K562 (cell line): ENCODE measurements around the gene AMPD3. TPM values are rescaled to one million over a fixed set of nuclear protein-coding genes. Genes with fewer than 3 reads are reported as not detected.

Experiments used
- ATAC-seq: fragments of 200-7000 bp; cut with Tn5 transposase; 3 replicates; pipeline ENCODE4 v1.9.1; 2020; ENCODE audit warnings: moderate library complexity
- BruUV-seq: library from RNA; stranded (reverse); fragments of 400-500 nt; replicated peaks from 2 replicates; lab custom pipeline; 2021; lab: Mats Ljungman, UMichigan
- CTCF ChIA-PET: fragments of 300-600 bp; formaldehyde crosslinking; extraction: SDS; loops from one replicate; lab custom pipeline; 2021; ENCODE audit warnings: low intra/inter-chr PET ratio; lab: Yijun Ruan, JAX
- POLR2A ChIA-PET: fragments of 300-600, 350-650 bp; sonication (Branson Sonifier 250); formaldehyde crosslinking; extraction: SDS; loops from one replicate; lab custom pipeline; 2021; ENCODE audit warnings: antibody characterized with exemption, inconsistent platforms; lab: Yijun Ruan, JAX
- DNase-seq, 4 experiments: peaks; one replicate each; pipeline versions ENCODE4 v3.0.0 to v3.0.0-alpha.2; 2011 to 2018; ENCODE audit warnings: low spot score in 3 of 4, mixed read lengths in 3 of 4; ENCODE audit errors: extremely low read depth in 1 of 4
- FAIRE-seq: peaks from 2 replicates; lab custom pipeline; 2011; peaks lifted over from hg19 to GRCh38; lab: Jason Lieb, UNC
- H2AFZ ChIP-seq: 2 replicates; pipeline ENCODE4 v1.6.0; 2011; ENCODE audit warnings: low read depth, low read length, control low read depth, inconsistent platforms
- H3K27ac ChIP-seq: fragments of 200-600 bp; 3 replicates; pipeline ENCODE4 v1.8.0; 2011; ENCODE audit warnings: low read depth, mild to moderate bottlenecking, control low read depth, inconsistent platforms, low read length, moderate library complexity, mixed read lengths; ENCODE audit errors: extremely low read depth
- H3K27me3 ChIP-seq, 2 experiments: fragments of 300-600 bp in 1 of 2; 2 replicates in 1 of 2; 3 replicates in 1 of 2; pipeline versions ENCODE4 v1.6.0 to v1.8.0; 2011; ENCODE audit warnings: inconsistent platforms in 2 of 2, low read length in 2 of 2, mild to moderate bottlenecking in 1 of 2, mixed read lengths in 1 of 2, moderate library complexity in 1 of 2; ENCODE audit not compliant: control insufficient read depth in 2 of 2, insufficient read depth in 2 of 2
- H3K36me3 ChIP-seq: fragments of 300-600 bp; 3 replicates; pipeline ENCODE4 v1.8.0; 2011; ENCODE audit warnings: mild to moderate bottlenecking, low read length, inconsistent platforms; ENCODE audit not compliant: control insufficient read depth, insufficient read depth
- H3K4me1 ChIP-seq, 2 experiments: fragments of 200-600 bp in 1 of 2; replicated peaks in 1 of 2; 2 replicates in 1 of 2; 3 replicates in 1 of 2; pipeline versions ENCODE4 v1.5.1 to v1.8.0; 2011; ENCODE audit warnings: inconsistent platforms in 2 of 2, low read length in 2 of 2, mild to moderate bottlenecking in 1 of 2, mixed read lengths in 1 of 2, moderate library complexity in 1 of 2; ENCODE audit not compliant: control insufficient read depth in 2 of 2, insufficient read depth in 2 of 2
- H3K4me2 ChIP-seq: 2 replicates; pipeline ENCODE4 v1.6.1; 2011; ENCODE audit warnings: low read length, control low read depth, inconsistent platforms, mixed read lengths; ENCODE audit not compliant: insufficient read depth
- H3K4me3 ChIP-seq: fragments of 200-600 bp; sonication (generic), shearing (Covaris generic); 2 replicates; pipeline ENCODE4 v1.5.1; 2016; ENCODE audit warnings: control low read depth, inconsistent platforms
- H3K79me2 ChIP-seq: fragments of 200-600 bp; 3 replicates; pipeline ENCODE4 v1.8.0; 2011; ENCODE audit warnings: low read length, inconsistent platforms; ENCODE audit not compliant: control insufficient read depth, insufficient read depth
- H3K9ac ChIP-seq, 2 experiments: 2 replicates each; pipeline versions ENCODE4 v1.6.0 to v1.6.1; 2011; ENCODE audit warnings: low read depth in 2 of 2, low read length in 2 of 2, control low read depth in 1 of 2, inconsistent platforms in 1 of 2, mild to moderate bottlenecking in 1 of 2, mixed read lengths in 1 of 2; ENCODE audit not compliant: insufficient read depth in 1 of 2
- H3K9me1 ChIP-seq: one replicate; pipeline ENCODE4 v1.6.0; 2011; ENCODE audit warnings: inconsistent platforms, mild to moderate bottlenecking, low read length, moderate library complexity; ENCODE audit not compliant: control insufficient read depth, insufficient read depth
- H3K9me3 ChIP-seq: replicated peaks from 2 replicates; pipeline ENCODE4 v1.5.1; 2011; ENCODE audit warnings: low read depth, low read length, inconsistent platforms; ENCODE audit not compliant: control insufficient read depth, insufficient read depth
- H4K20me1 ChIP-seq: replicated peaks from 2 replicates; pipeline ENCODE4 v1.6.1; 2011; ENCODE audit warnings: low read length, inconsistent platforms, mixed read lengths; ENCODE audit not compliant: control insufficient read depth, insufficient read depth
- DNMT1 ChIP-seq: fragments of 450-650 bp; IDR thresholded peaks from 2 replicates; pipeline ENCODE4 v1.6.1; 2016; ENCODE audit warnings: antibody characterized with exemption, mild to moderate bottlenecking
- GTF2F1 ChIP-seq: IDR thresholded peaks from 2 replicates; pipeline ENCODE4 v1.6.1; 2011; ENCODE audit warnings: low read depth, low read length, improper control_type of control experiment
- JUND ChIP-seq, 2 experiments: IDR thresholded peaks; 2 replicates in 1 of 2; 3 replicates in 1 of 2; pipeline ENCODE4 v1.6.1; 2011; ENCODE audit warnings: borderline replicate concordance in 2 of 2, low read depth in 2 of 2, low read length in 2 of 2, improper control_type of control experiment in 1 of 2, missing biosample characterization in 1 of 2, missing genetic modification characterization in 1 of 2, missing genetic modification reagents in 1 of 2
- MEF2D ChIP-seq: conservative IDR thresholded peaks from 2 replicates; pipeline ENCODE4 v1.6.1; 2016; ENCODE audit warnings: low read depth, missing genetic modification characterization, missing compliant biosample characterization
- SETDB1 ChIP-seq: IDR thresholded peaks from one replicate; pipeline ENCODE4 v1.6.1; 2012; ENCODE audit warnings: low read length, control low read depth, inconsistent platforms
- SUPT5H ChIP-seq: fragments of 450-650 bp; IDR thresholded peaks from 2 replicates; pipeline ENCODE4 v1.6.1; 2016
- ZFX ChIP-seq: sonication (generic); formaldehyde crosslinking; IDR thresholded peaks from 2 replicates; pipeline ENCODE4 v1.8.0; 2022; ENCODE audit warnings: mild to moderate bottlenecking, missing genetic modification reagents, moderate library complexity
- WGBS: fragments of 100-300 bp; shearing (Covaris generic); methylation state at CpG from one replicate; pipeline ENCODE4 v1.1.6; 2016; ENCODE audit warnings: low coverage, mixed read lengths; ENCODE audit not compliant: insufficient coverage; ENCODE audit errors: missing lambda C conversion rate; 5-methylcytosine and 5-hydroxymethylcytosine counted together
- in situ Hi-C: fragments of 300-500 bp; cut with MboI; formaldehyde crosslinking; loops from 4 replicates; pipeline ENCODE4 v1.15.0; 2018; ENCODE audit warnings: inconsistent platforms, mixed read lengths
- intact Hi-C: fragments of 100-400 bp; cut with micrococcal nuclease; formaldehyde crosslinking; loops from 2 replicates; pipeline ENCODE4 v1.14.2; 2022
- polyA plus RNA-seq, 8 experiments: library from polyadenylated mRNA; depleted of rRNA in 4 of 8; stranded (reverse) in 5 of 8; unstranded in 3 of 8; fragments of >200 nt; fragmentation: Nextera tagmentation in 2 of 8; fragmentation: Illumina TruSeq in 1 of 8; extraction: Ambion mirVana in 2 of 8; extraction: Trizol in 1 of 8; gene quantifications; 2 replicates each; pipeline versions ENCODE4 v1.2.1 to v1.2.3, GENCODE V29; 2011 to 2014; ENCODE audit warnings: inconsistent platforms in 1 of 8, missing spikeins in 1 of 8
- total RNA-seq, 7 experiments: library from RNA; depleted of rRNA in 6 of 7; stranded (reverse); fragments of >200 nt in 6 of 7; fragmentation: Illumina TruSeq in 2 of 7; extraction: Trizol in 2 of 7; gene quantifications; 2 replicates each; pipeline versions ENCODE4 v1.2.1 to v1.2.3, GENCODE V29; 2011 to 2021; ENCODE audit warnings: low replicate concordance in 1 of 7
- TF ChIP-seq, protein P1 (sequence below): sonication (generic); formaldehyde crosslinking; IDR thresholded peaks from 2 replicates; pipeline ENCODE4 v1.8.0; 2023; ENCODE audit warnings: missing genetic modification reagents, mild to moderate bottlenecking, borderline replicate concordance
- TF ChIP-seq, protein P2 (sequence below): fragments of 450-650 bp; IDR thresholded peaks from 2 replicates; pipeline ENCODE4 v1.6.1; 2016; ENCODE audit warnings: borderline replicate concordance

The AMPD3 gene
- total and polyA plus RNA-seq, 9 of the 15 experiments (the other 6 are each of a cell fraction or from before 2014, with no cell fraction given): 4.4 to 23.6 (median 11.2) TPM

GRCh38 chr11:10519630-10520029 lies 64.6 kb downstream of the AMPD3 start:
- Histone ChIP-seq H4K20me1 (no peaks in the 10 kb centered on the region), H3K4me1 (0 out of 5 replicates have a peak, but pooled peaks cover 0 to 4% of the 10 kb centered on the region in 2 experiments), H3K27ac (no peak overlapping the region), H3K4me3 (no peak overlapping the region), H3K9me3 (no peaks in the 10 kb centered on the region), H3K27me3 (no peaks in the 10 kb centered on the region), H3K36me3 (peaks cover 60% of the 10 kb centered on the region), H2AFZ (no peak overlapping the region), H3K4me2 (no peak overlapping the region), H3K79me2 (no peaks in the 10 kb centered on the region), H3K9ac (no peak overlapping the region), H3K9me1 (no peaks in the 10 kb centered on the region)
- BruUV-seq: no TSS peak
- DNase-seq (no peak), FAIRE-seq (no peak), ATAC-seq (no peak; the same call in 2 of the 3 replicates)
- TF ChIP-seq SETDB1 (no peak), MEF2D (tag) (no peak), GTF2F1 (no peak), SUPT5H (no peak), JUND (IDR thresholded peaks at IDR 0.05; ENCODE audit: borderline replicate concordance, low read depth, low read length) (no peak), JUND (tag; IDR thresholded peaks at IDR 0.05; ENCODE audit: borderline replicate concordance, low read depth, low read length) (no peak), ZFX (CRISPR knock-in tag) (no peak), DNMT1 (no peak)
- TF ChIP-seq, protein P1, sequence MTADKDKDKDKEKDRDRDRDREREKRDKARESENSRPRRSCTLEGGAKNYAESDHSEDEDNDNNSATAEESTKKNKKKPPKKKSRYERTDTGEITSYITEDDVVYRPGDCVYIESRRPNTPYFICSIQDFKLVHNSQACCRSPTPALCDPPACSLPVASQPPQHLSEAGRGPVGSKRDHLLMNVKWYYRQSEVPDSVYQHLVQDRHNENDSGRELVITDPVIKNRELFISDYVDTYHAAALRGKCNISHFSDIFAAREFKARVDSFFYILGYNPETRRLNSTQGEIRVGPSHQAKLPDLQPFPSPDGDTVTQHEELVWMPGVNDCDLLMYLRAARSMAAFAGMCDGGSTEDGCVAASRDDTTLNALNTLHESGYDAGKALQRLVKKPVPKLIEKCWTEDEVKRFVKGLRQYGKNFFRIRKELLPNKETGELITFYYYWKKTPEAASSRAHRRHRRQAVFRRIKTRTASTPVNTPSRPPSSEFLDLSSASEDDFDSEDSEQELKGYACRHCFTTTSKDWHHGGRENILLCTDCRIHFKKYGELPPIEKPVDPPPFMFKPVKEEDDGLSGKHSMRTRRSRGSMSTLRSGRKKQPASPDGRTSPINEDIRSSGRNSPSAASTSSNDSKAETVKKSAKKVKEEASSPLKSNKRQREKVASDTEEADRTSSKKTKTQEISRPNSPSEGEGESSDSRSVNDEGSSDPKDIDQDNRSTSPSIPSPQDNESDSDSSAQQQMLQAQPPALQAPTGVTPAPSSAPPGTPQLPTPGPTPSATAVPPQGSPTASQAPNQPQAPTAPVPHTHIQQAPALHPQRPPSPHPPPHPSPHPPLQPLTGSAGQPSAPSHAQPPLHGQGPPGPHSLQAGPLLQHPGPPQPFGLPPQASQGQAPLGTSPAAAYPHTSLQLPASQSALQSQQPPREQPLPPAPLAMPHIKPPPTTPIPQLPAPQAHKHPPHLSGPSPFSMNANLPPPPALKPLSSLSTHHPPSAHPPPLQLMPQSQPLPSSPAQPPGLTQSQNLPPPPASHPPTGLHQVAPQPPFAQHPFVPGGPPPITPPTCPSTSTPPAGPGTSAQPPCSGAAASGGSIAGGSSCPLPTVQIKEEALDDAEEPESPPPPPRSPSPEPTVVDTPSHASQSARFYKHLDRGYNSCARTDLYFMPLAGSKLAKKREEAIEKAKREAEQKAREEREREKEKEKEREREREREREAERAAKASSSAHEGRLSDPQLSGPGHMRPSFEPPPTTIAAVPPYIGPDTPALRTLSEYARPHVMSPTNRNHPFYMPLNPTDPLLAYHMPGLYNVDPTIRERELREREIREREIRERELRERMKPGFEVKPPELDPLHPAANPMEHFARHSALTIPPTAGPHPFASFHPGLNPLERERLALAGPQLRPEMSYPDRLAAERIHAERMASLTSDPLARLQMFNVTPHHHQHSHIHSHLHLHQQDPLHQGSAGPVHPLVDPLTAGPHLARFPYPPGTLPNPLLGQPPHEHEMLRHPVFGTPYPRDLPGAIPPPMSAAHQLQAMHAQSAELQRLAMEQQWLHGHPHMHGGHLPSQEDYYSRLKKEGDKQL (CRISPR knock-in tag): no peak
- TF ChIP-seq, protein P2, sequence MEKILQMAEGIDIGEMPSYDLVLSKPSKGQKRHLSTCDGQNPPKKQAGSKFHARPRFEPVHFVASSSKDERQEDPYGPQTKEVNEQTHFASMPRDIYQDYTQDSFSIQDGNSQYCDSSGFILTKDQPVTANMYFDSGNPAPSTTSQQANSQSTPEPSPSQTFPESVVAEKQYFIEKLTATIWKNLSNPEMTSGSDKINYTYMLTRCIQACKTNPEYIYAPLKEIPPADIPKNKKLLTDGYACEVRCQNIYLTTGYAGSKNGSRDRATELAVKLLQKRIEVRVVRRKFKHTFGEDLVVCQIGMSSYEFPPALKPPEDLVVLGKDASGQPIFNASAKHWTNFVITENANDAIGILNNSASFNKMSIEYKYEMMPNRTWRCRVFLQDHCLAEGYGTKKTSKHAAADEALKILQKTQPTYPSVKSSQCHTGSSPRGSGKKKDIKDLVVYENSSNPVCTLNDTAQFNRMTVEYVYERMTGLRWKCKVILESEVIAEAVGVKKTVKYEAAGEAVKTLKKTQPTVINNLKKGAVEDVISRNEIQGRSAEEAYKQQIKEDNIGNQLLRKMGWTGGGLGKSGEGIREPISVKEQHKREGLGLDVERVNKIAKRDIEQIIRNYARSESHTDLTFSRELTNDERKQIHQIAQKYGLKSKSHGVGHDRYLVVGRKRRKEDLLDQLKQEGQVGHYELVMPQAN: no peak
- in situ Hi-C loops: loop anchor here (25.0 kb wide), 1 partner anchor 218 kb away; no protein-coding TSS in a partner anchor
- ChIA-PET POLR2A (interaction anchor here (1.0 to 2.0 kb wide), 2 partner anchors 10 to 13 kb away, joined by 4 to 12 read pairs; no protein-coding TSS in a partner anchor), CTCF (no interaction called here)
- intact Hi-C loops: loop anchor here (5.0 kb wide), 1 partner anchor 218 kb away; no protein-coding TSS in a partner anchor
- WGBS: 84% methylated on average over 2 of the region's 2 CpGs
